Panc1 (cell line): ENCODE data around the gene U2SURP.

Source experiments
- POLR2AphosphoS5 ChIP-seq: IDR thresholded peaks from 2 replicates; pipeline ENCODE4 v1.6.1; 2012; ENCODE audit warnings: mild to moderate bottlenecking, low read depth, low read length, moderate library complexity
- REST ChIP-seq, 2 experiments: IDR thresholded peaks; 2 replicates each; pipeline ENCODE4 v1.6.1; 2011 to 2012; ENCODE audit warnings: low read depth in 2 of 2, control low read depth in 1 of 2, low read length in 1 of 2, mild to moderate bottlenecking in 1 of 2, moderate library complexity in 1 of 2; ENCODE audit not compliant: insufficient read depth in 1 of 2
- TF ChIP-seq, protein P1 (sequence below): fragments of 450-650 bp; IDR thresholded peaks from 2 replicates; pipeline ENCODE4 v1.5.1; 2017; ENCODE audit warnings: mild to moderate bottlenecking

DNA sequence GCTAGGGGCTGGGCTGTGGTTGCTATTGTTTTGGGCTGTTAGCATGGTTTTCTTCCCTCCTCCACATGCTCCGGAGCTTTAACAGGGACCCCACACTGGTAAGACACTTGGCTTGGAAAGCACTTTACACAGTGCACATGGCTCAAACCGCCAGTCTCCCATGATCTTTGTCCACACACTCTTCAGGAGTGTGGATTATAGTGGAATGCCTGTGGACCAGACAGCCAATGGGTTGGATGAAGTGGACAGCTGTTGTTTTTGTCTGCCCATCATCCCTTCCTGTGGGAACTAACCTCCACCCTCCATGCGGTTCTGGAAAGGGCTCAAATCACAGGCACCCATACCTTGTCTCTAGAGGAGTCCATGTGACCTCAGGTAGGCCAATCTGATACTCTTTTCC is 47.9 kb upstream of the U2SURP start:
- TF ChIP-seq, protein P1, sequence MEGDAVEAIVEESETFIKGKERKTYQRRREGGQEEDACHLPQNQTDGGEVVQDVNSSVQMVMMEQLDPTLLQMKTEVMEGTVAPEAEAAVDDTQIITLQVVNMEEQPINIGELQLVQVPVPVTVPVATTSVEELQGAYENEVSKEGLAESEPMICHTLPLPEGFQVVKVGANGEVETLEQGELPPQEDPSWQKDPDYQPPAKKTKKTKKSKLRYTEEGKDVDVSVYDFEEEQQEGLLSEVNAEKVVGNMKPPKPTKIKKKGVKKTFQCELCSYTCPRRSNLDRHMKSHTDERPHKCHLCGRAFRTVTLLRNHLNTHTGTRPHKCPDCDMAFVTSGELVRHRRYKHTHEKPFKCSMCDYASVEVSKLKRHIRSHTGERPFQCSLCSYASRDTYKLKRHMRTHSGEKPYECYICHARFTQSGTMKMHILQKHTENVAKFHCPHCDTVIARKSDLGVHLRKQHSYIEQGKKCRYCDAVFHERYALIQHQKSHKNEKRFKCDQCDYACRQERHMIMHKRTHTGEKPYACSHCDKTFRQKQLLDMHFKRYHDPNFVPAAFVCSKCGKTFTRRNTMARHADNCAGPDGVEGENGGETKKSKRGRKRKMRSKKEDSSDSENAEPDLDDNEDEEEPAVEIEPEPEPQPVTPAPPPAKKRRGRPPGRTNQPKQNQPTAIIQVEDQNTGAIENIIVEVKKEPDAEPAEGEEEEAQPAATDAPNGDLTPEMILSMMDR = no peak
- TF ChIP-seq REST (IDR thresholded peaks at IDR 0.05; ENCODE audit: insufficient read depth in 1 of 2, low read depth in 2 of 2, low read length in 1 of 2) (no peak), POLR2AphosphoS5 (no peak)
